GM12873 (cell line): Measurements from ENCODE around the gene C16orf92.

Experiments used
- TF ChIP-seq, protein P1 (sequence below): IDR thresholded peaks from 2 replicates; pipeline ENCODE4 v1.5.1; 2012; ENCODE audit warnings: low read depth, mild to moderate bottlenecking, moderate library complexity, low read length, control low read depth; ENCODE audit not compliant: insufficient read depth; ENCODE audit errors: missing control alignments

The C16orf92 gene

DNA sequence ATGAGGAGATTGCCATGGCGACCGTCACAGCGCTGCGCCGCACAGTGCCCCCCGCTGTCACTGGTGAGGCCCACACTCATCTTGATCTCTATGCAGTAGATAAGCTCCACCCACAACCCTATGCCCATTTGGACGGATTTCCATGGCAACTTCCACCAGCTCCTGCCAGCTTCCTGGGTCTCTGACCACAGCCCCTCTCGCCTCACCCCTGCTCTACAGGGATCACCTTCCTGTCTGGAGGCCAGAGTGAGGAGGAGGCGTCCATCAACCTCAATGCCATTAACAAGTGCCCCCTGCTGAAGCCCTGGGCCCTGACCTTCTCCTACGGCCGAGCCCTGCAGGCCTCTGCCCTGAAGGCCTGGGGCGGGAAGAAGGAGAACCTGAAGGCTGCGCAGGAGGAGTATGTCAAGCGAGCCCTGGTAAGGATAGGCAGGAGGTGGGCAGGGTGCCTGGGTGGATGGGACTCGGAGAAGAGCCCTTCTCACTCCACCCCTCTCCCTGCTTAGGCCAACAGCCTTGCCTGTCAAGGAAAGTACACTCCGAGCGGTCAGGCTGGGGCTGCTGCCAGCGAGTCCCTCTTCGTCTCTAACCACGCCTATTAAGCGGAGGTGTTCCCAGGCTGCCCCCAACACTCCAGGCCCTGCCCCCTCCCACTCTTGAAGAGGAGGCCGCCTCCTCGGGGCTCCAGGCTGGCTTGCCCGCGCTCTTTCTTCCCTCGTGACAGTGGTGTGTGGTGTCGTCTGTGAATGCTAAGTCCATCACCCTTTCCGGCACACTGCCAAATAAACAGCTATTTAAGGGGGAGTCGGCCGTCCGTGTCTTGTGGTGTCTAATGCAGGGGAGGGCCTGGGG is 46.8 kb downstream of the C16orf92 start:
- TF ChIP-seq, protein P1, sequence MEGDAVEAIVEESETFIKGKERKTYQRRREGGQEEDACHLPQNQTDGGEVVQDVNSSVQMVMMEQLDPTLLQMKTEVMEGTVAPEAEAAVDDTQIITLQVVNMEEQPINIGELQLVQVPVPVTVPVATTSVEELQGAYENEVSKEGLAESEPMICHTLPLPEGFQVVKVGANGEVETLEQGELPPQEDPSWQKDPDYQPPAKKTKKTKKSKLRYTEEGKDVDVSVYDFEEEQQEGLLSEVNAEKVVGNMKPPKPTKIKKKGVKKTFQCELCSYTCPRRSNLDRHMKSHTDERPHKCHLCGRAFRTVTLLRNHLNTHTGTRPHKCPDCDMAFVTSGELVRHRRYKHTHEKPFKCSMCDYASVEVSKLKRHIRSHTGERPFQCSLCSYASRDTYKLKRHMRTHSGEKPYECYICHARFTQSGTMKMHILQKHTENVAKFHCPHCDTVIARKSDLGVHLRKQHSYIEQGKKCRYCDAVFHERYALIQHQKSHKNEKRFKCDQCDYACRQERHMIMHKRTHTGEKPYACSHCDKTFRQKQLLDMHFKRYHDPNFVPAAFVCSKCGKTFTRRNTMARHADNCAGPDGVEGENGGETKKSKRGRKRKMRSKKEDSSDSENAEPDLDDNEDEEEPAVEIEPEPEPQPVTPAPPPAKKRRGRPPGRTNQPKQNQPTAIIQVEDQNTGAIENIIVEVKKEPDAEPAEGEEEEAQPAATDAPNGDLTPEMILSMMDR, result no peak

DNA sequence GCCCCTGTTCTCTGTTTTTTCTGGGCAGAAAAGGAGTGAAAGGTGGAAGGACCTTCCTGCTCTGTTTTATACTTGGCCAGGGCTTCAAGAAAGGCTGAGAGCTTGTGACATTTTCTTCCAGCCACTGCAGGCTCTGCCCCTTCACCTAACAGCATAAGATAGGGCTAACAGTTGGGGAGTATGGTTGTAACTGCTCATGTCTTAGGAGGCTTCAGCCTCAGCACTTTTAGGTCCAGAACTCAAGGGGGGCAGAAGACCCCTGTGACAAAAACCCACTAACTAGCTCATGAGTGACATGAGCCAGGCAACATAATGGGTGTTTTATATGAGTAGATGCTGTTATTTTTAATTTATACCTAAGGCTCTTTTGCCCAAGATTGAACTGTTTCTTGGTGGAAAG is 47.5 kb downstream of the C16orf92 start:
- TF ChIP-seq, protein P1, result no peak
